Measurements from ENCODE around the gene SHROOM3.
A peak's percentile ranks its signal among the peaks of the same experiment; 100 is the strongest.

SHROOM3 gene

DNA sequence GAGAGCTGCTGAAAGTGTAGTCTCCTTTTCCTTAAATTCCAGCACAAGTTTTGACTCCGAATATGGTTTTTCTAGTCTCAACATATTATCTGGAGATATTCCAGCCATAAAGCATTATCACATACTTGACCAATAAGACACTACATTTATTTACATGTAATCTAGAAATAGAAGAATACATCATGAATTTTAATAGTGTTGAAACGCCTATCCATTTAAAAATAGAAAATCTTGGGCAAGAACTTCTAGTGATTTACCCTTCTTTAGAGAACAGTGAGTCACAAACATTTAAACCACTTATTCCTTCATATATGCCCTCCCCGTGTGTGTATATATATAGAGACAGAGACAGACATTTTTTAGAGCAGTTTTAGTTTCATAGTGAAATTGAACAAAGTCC is 301.4 kb downstream of the SHROOM3 start:
- H3K4me3 Mint-ChIP-seq, result no peak overlapping the region
- peaks cover 17% of the 10 kb centered on the region for H3K4me1 Mint-ChIP-seq (ENCODE audit: low read depth)
- no peak overlapping the region for H3K27ac Mint-ChIP-seq
- H3K9me3 Mint-ChIP-seq, result no peaks in the 10 kb centered on the region
- no peak for DNase-seq
- no peaks in the 10 kb centered on the region for H3K36me3 Mint-ChIP-seq (ENCODE audit: low read depth)
- H3K27me3 Mint-ChIP-seq, result peaks cover 7% of the 10 kb centered on the region

DNA sequence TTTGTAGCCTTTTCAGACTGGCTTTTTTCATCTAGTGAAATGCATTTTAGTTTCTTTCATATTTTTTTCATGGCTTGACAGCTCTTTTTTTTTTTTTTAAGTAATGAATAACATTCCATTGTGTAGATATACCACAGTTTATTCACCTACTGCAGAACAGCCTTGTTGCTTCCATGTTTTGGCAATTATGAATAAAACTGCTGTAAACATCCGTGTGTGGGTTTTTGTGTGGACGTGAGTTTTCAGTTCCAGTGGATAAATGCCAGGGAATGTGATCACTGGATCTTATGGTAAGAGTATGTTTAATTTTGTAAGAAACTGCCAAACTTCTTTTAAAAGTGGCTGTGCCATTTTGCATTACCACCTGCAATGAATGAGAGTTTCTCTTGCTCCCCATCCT is 302.2 kb downstream of the SHROOM3 start:
- no peaks in the 10 kb centered on the region for H3K9me3 Mint-ChIP-seq
- peaks cover 7% of the 10 kb centered on the region for H3K27me3 Mint-ChIP-seq
- H3K4me1 Mint-ChIP-seq (ENCODE audit: low read depth), result peaks cover 17% of the 10 kb centered on the region
- no peak overlapping the region for H3K27ac Mint-ChIP-seq
- no peaks in the 10 kb centered on the region for H3K36me3 Mint-ChIP-seq (ENCODE audit: low read depth)
- DNase-seq, result no peak
- H3K4me3 Mint-ChIP-seq, result no peak overlapping the region

- Mint-ChIP-seq H3K27ac (no peak overlapping the region), H3K4me3 (no peak overlapping the region), H3K9me3 (no peaks in the 10 kb centered on the region), H3K4me1 (ENCODE audit: low read depth) (peaks cover 17% of the 10 kb centered on the region), H3K36me3 (ENCODE audit: low read depth) (no peaks in the 10 kb centered on the region), H3K27me3 (peaks cover 7% of the 10 kb centered on the region)
- no peak for DNase-seq
Measured at GRCh38 chr4:76737771-76738085, 302.7 kb downstream of the SHROOM3 start.

- no peak for DNase-seq
- Mint-ChIP-seq H3K9me3 (no peaks in the 10 kb centered on the region), H3K27me3 (peaks cover 7% of the 10 kb centered on the region), H3K4me3 (no peak overlapping the region), H3K36me3 (ENCODE audit: low read depth) (no peaks in the 10 kb centered on the region), H3K27ac (peak overlapping the region; percentile 65), H3K4me1 (ENCODE audit: low read depth) (peaks cover 17% of the 10 kb centered on the region)
Measured at GRCh38 chr4:76738086-76738931, 303.3 kb downstream of the SHROOM3 start.

GRCh38 chr4:76740192-76740591 is 305.2 kb downstream of the SHROOM3 start:
- Mint-ChIP-seq H3K4me3 (no peak overlapping the region), H3K36me3 (ENCODE audit: low read depth) (no peaks in the 10 kb centered on the region), H3K9me3 (no peaks in the 10 kb centered on the region), H3K27ac (no peak overlapping the region), H3K4me1 (ENCODE audit: low read depth) (peaks cover 17% of the 10 kb centered on the region), H3K27me3 (peaks cover 5% of the 10 kb centered on the region)
- DNase-seq, result no peak

GRCh38 chr4:76740866-76741662 is 306.0 kb downstream of the SHROOM3 start:
- no peak overlapping the region for H3K27ac Mint-ChIP-seq
- H3K4me1 Mint-ChIP-seq (ENCODE audit: low read depth), result peaks cover 17% of the 10 kb centered on the region
- no peak overlapping the region for H3K4me3 Mint-ChIP-seq
- DNase-seq, result no peak
- no peaks in the 10 kb centered on the region for H3K9me3 Mint-ChIP-seq
- H3K36me3 Mint-ChIP-seq (ENCODE audit: low read depth), result no peaks in the 10 kb centered on the region
- H3K27me3 Mint-ChIP-seq, result peaks cover 5% of the 10 kb centered on the region

DNA sequence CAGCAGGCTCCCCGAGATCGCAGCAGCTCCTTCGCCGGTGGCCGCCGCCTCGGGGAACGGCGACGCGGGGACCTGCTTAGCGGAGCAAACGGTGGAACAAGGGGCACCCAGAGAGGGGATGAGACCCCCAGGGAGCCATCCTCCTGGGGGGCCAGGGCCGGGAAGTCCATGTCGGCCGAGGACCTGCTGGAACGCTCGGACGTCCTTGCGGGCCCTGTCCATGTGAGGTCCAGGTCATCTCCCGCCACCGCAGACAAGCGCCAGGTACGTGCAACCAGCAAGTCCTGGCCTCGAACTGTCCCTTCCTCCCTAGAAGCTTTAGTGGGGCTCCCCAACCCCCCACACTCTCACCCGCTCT is 306.6 kb downstream of the SHROOM3 start:
- DNase-seq, result no peak
- peaks cover 15% of the 10 kb centered on the region for H3K4me1 Mint-ChIP-seq (ENCODE audit: low read depth)
- no peak overlapping the region for H3K27ac Mint-ChIP-seq
- H3K4me3 Mint-ChIP-seq, result no peak overlapping the region
- H3K9me3 Mint-ChIP-seq, result no peaks in the 10 kb centered on the region
- peaks cover 3% of the 10 kb centered on the region for H3K27me3 Mint-ChIP-seq
- H3K36me3 Mint-ChIP-seq (ENCODE audit: low read depth), result no peaks in the 10 kb centered on the region

- peaks cover 11% of the 10 kb centered on the region for H3K27me3 Mint-ChIP-seq
- no peaks in the 10 kb centered on the region for H3K36me3 Mint-ChIP-seq (ENCODE audit: low read depth)
- H3K4me3 Mint-ChIP-seq, result no peak overlapping the region
- no peak overlapping the region for H3K27ac Mint-ChIP-seq
- no peaks in the 10 kb centered on the region for H3K9me3 Mint-ChIP-seq
- H3K4me1 Mint-ChIP-seq (ENCODE audit: low read depth), result peaks cover 2% of the 10 kb centered on the region
- DNase-seq, result no peak
Measured at GRCh38 chr4:76744241-76744921, 309.4 kb downstream of the SHROOM3 start.

DNA sequence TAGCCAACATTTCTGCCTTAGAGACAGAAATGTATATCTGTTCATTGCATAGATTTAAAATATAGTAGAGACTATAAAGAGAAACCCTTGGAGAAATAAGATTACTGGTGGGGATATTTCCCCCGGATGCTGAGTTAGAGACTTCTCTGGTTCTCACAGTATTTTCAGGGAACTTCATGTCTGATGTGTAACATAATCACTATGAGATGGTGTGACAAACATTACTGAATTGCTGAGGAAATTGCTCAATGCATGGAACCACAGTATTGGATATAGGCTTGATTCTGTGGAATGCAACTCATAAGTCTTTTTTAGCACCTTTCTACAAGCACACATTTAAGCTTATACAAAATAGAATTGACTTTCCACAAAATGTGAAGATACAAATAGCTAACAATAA is 310.2 kb downstream of the SHROOM3 start:
- H3K4me3 Mint-ChIP-seq, result no peak overlapping the region
- H3K9me3 Mint-ChIP-seq, result no peaks in the 10 kb centered on the region
- no peak for DNase-seq
- H3K27ac Mint-ChIP-seq, result no peak overlapping the region
- peaks cover 17% of the 10 kb centered on the region for H3K27me3 Mint-ChIP-seq
- no peaks in the 10 kb centered on the region for H3K36me3 Mint-ChIP-seq (ENCODE audit: low read depth)
- peaks cover 2% of the 10 kb centered on the region for H3K4me1 Mint-ChIP-seq (ENCODE audit: low read depth)

DNA sequence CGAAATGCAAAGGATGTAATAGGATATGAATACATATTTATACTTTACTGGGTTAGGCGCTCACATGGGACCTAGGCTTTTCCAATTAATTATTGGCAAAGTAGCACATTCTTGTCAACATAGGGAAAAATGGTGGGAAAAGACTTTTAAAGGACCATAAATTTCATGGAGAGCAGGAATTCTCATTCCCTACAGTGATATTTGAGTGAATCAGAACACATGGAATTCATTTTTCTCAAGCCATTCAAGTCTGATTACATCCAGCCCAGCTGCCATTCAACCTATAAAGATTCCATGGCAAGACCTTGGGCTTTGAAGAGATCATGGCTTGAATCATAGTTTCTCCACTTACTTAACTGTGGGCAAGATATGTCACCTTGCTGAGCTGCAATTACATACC is 312.5 kb downstream of the SHROOM3 start:
- peaks cover 8% of the 10 kb centered on the region for H3K9me3 Mint-ChIP-seq
- no peaks in the 10 kb centered on the region for H3K36me3 Mint-ChIP-seq (ENCODE audit: low read depth)
- no peak overlapping the region for H3K4me3 Mint-ChIP-seq
- H3K4me1 Mint-ChIP-seq (ENCODE audit: low read depth), result peaks cover 2% of the 10 kb centered on the region
- H3K27me3 Mint-ChIP-seq, result peaks cover 33% of the 10 kb centered on the region
- no peak for DNase-seq
- no peak overlapping the region for H3K27ac Mint-ChIP-seq

GRCh38 chr4:76748649-76749048 is 313.6 kb downstream of the SHROOM3 start:
- H3K4me3 Mint-ChIP-seq, result no peak overlapping the region
- peaks cover 5% of the 10 kb centered on the region for H3K4me1 Mint-ChIP-seq (ENCODE audit: low read depth)
- no peaks in the 10 kb centered on the region for H3K36me3 Mint-ChIP-seq (ENCODE audit: low read depth)

GRCh38 chr4:76749355-76749754 is 314.3 kb downstream of the SHROOM3 start:
- no peak for DNase-seq
- Mint-ChIP-seq H3K36me3 (ENCODE audit: low read depth) (no peaks in the 10 kb centered on the region), H3K4me3 (no peak overlapping the region), H3K9me3 (peaks cover 8% of the 10 kb centered on the region), H3K27me3 (peaks cover 42% of the 10 kb centered on the region), H3K27ac (no peak overlapping the region), H3K4me1 (ENCODE audit: low read depth) (peaks cover 5% of the 10 kb centered on the region)

More at GRCh38 chr4:76748649-76749048, 313.6 kb downstream of the SHROOM3 start:
- H3K9me3 Mint-ChIP-seq, result peaks cover 8% of the 10 kb centered on the region
- H3K27ac Mint-ChIP-seq, result no peak overlapping the region
- DNase-seq, result no peak
- H3K27me3 Mint-ChIP-seq, result peaks cover 42% of the 10 kb centered on the region

DNA sequence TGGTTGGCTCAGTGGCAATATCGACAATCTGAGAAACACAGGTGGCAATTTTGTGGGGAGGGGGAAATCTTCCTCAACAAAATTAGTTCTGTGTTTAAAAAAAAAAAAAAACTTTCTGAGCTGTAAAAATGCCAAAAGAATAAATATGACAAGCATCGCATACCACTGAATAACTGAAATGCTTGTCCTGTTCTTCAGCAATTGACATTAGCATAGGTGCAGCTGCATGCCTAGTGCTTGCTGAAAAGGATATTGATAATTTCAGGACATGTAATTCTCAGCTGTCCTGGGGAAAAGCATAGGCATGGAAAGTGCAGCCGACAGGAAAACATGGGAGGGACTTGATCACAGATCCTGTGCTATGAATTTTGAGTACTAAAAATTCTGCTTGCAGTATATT is 315.7 kb downstream of the SHROOM3 start:
- Mint-ChIP-seq H3K4me1 (ENCODE audit: low read depth) (peaks cover 5% of the 10 kb centered on the region), H3K4me3 (no peak overlapping the region), H3K27ac (no peak overlapping the region), H3K9me3 (peaks cover 8% of the 10 kb centered on the region), H3K36me3 (ENCODE audit: low read depth) (no peaks in the 10 kb centered on the region), H3K27me3 (peaks cover 48% of the 10 kb centered on the region)
- no peak for DNase-seq

GRCh38 chr4:76751612-76752343 is 316.7 kb downstream of the SHROOM3 start:
- Mint-ChIP-seq H3K27me3 (peaks cover 51% of the 10 kb centered on the region), H3K27ac (no peak overlapping the region), H3K4me3 (no peak overlapping the region), H3K4me1 (ENCODE audit: low read depth) (peaks cover 5% of the 10 kb centered on the region), H3K9me3 (peaks cover 8% of the 10 kb centered on the region), H3K36me3 (ENCODE audit: low read depth) (no peaks in the 10 kb centered on the region)
- DNase-seq, result no peak

Data from activated T-cell treated with anti-CD3 and anti-CD28 coated beads, Interleukin-2, amount 50 U/mL, for 24 hours (primary cell).